GM12865 (cell line): ENCODE results near the gene CHID1.
A peak's percentile ranks its signal among the peaks of the same experiment; 100 is the strongest.

Source experiments
- DNase-seq: peaks from one replicate; pipeline ENCODE4 v3.0.0; 2010; ENCODE audit warnings: low read depth
- H3K4me3 ChIP-seq: 2 replicates; pipeline ENCODE4 v1.5.1; 2011; ENCODE audit warnings: mild to moderate bottlenecking, low read depth, low read length, control low read depth
- TF ChIP-seq, protein P1 (sequence below): IDR thresholded peaks from 2 replicates; pipeline ENCODE4 v1.5.1; 2011; ENCODE audit warnings: low read length, control low read depth, low read depth, inconsistent platforms; ENCODE audit not compliant: insufficient read depth; ENCODE audit errors: missing control alignments

The CHID1 gene

DNA sequence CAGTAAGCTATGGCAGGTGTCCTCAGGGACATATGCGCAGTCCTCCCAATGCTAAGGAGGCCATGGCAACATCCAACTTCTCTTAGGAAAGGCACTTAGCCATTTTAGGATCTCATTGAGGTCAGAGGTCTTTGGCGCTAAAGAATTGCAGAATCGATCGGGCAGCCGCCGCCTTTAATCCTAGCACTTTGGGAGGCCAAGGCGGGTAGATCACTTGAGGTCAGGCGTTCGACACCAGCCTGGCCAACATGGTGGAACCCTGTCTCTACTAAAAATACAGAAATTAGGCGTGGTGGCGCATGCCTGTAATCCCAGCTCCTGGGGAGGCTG, 1.2 kb upstream of the CHID1 start:
- DNase-seq = no peak
- TF ChIP-seq, protein P1, sequence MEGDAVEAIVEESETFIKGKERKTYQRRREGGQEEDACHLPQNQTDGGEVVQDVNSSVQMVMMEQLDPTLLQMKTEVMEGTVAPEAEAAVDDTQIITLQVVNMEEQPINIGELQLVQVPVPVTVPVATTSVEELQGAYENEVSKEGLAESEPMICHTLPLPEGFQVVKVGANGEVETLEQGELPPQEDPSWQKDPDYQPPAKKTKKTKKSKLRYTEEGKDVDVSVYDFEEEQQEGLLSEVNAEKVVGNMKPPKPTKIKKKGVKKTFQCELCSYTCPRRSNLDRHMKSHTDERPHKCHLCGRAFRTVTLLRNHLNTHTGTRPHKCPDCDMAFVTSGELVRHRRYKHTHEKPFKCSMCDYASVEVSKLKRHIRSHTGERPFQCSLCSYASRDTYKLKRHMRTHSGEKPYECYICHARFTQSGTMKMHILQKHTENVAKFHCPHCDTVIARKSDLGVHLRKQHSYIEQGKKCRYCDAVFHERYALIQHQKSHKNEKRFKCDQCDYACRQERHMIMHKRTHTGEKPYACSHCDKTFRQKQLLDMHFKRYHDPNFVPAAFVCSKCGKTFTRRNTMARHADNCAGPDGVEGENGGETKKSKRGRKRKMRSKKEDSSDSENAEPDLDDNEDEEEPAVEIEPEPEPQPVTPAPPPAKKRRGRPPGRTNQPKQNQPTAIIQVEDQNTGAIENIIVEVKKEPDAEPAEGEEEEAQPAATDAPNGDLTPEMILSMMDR = no peak
- H3K4me3 ChIP-seq = peak overlapping the region; percentile 92

DNA sequence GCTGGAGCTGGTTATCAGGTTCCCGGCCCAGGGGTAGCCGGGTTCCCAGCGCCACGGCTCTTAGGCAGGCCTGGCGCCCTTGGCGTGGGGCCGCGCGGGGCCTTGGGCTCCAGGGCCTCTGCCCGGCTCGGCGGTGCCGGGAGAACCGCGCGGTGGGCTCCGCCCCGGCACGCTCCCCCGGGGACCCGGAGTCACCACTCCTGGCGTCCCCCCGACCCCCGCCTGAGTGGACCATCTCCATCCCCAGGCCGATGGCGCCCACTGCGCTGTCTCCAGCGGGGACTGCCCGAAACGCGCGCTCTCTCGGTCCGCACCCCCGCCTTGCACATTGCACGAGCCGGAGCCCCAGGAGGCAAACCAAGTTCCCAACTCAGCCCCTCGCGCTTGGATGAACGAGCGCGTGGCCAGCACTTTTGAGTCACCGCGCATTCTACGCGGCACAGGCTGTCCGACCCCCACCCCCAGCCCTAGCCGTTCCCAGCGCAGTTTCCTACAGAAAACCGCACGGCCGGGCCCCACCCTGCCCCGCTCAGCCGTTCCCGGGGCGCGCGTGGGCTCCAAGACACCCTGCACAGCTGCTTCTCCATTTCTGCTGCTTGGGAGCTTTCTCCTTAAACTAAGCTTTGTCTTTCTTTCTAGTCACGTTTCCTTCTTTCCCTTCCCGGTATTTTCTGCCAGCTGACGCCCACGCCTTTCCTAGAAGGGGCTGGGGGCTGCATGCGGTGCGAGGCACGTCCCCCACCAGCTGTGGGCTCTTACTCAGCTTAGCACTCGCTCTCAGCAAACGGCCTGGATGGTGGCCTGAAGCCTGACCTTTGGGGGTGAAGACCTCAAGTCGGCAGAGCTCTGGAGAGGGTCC, 650 bp upstream of the CHID1 start:
- peak; percentile 55 for DNase-seq
- TF ChIP-seq, protein P1 = peak; percentile 4
- H3K4me3 ChIP-seq = peak overlapping the region; percentile 92

DNA sequence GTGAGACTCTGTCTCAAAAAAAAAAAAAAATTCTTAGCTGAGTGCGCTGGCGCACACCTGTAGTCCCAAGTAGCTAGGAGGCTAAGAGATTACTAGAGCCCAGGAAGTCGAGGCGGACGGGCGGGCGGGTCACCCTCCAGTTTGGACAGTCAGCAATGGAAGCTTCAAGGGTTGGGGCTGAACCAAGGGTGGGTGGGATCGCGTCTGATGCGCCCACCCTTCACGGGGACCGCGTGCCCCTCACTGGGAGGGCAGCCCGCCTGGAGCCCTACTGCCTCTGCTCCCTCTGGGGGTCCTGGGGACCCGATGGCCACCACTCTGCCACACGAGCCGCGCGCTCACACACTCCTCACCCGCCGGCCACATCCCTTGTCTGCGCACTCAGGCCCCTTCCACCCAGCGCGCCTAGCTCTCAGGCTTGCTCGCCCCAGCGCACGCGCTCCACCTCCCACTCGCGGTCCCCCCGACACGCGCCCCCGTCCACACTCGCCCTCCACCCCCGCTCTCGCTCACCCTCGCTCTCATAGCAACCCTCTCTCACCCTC, 494 bp downstream of the CHID1 start:
- peak overlapping the region; percentile 91 for H3K4me3 ChIP-seq
- peak; percentile 24 for DNase-seq
- TF ChIP-seq, protein P1 = no peak

DNA sequence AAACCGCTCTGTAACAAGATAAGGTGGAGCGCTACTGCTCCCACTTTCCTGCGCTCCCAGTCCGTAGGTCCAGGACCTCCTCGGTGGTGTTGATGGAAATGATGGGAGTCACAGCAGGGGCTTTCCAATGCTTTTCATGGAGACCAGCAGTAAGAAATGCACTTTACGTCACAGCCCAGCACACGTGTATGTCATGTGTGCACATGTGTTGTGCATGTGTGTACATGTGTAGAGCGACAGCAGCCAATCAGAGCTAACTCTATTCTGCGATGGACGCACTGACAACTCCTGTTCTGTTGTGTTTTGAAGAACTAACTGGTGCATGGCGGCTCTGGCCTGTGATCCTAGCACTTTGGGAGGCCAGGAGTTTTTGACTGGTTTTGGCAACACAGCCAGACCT, 1.2 kb downstream of the CHID1 start:
- H3K4me3 ChIP-seq = peak overlapping the region; percentile 91
- TF ChIP-seq, protein P1 = no peak
- no peak for DNase-seq

DNA sequence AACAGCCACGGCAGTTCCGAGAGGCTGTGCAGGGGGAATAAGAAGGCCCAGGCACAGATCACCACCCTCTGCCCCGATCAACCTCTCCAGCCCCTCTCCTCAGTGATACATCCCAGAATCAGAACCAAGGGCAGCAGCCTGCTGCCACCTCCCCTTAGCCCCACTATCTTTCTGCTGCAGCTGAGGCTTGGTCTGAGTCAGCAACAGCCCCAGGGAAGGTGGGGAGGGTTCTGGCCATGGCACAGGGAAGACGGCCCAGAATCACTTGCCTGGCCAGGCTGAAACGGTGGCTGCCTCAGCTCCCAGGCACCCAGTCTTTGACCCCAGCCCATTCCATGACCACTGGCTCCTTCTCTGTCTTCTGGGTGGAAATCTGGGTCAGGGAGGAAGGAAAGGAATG, 2.3 kb downstream of the CHID1 start:
- no peak for DNase-seq
- H3K4me3 ChIP-seq = no peak overlapping the region

DNA sequence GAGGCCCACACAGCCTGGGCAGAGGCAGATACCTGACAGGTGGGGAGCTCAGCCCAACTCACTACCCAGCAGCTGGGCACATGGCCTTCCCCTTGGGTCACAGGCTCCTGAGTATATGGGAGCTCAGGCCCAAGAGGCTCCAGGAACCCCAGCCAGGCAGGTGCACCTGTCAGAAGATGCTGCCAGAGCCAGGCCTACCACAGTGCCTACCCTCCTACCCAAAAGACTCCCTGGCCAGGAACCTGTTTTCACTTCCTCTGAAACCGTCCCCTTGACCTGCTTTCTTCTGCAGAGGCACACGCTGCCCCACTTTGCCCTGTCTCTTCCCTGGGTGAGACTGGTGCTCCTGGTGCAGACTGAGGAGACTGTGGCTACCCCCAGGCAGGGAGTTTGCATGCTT, 2.9 kb downstream of the CHID1 start:
- DNase-seq = peak; percentile 43
- TF ChIP-seq, protein P1 = no peak
- no peak overlapping the region for H3K4me3 ChIP-seq

More for the DNA sequence above, 2.3 kb downstream of the CHID1 start:
- TF ChIP-seq, protein P1 = no peak
